ENCODE results near the gene PCDH19. TPM values are rescaled to one million over a fixed set of nuclear protein-coding genes. Genes with fewer than 3 reads are reported as not detected.

Gene PCDH19
- total RNA-seq, 1 donor from 2014 or later, result 0.52 TPM

GRCh38 chrX:100299559-100299958 is 110.5 kb downstream of the PCDH19 start:
- H3K4me3 ChIP-seq (ENCODE audit: low read depth, low read length), result no peak overlapping the region
- no peak for TF ChIP-seq CTCF (conservative IDR thresholded peaks at IDR 0.05; ENCODE audit: low read depth, low read length)
- no peak for DNase-seq (ENCODE audit: low read depth)

- TF ChIP-seq CTCF (conservative IDR thresholded peaks at IDR 0.05; ENCODE audit: low read depth, low read length), result no peak
- DNase-seq (ENCODE audit: low read depth), result no peak
- H3K4me3 ChIP-seq (ENCODE audit: low read depth, low read length), result no peak overlapping the region
Observed at GRCh38 chrX:100297728-100298127, 112.3 kb downstream of the PCDH19 start.

GRCh38 chrX:100296183-100296753 is 113.8 kb downstream of the PCDH19 start:
- no peak for DNase-seq (ENCODE audit: low read depth)
- H3K4me3 ChIP-seq (ENCODE audit: low read depth, low read length), result no peak overlapping the region
- no peak for TF ChIP-seq CTCF (conservative IDR thresholded peaks at IDR 0.05; ENCODE audit: low read depth, low read length)

GRCh38 chrX:100294965-100295364 is 115.1 kb downstream of the PCDH19 start:
- TF ChIP-seq CTCF (conservative IDR thresholded peaks at IDR 0.05; ENCODE audit: low read depth, low read length), result no peak
- H3K4me3 ChIP-seq (ENCODE audit: low read depth, low read length), result no peak overlapping the region
- DNase-seq (ENCODE audit: low read depth), result no peak

- DNase-seq (ENCODE audit: low read depth), result no peak
Observed at GRCh38 chrX:100289066-100289558, 121.0 kb downstream of the PCDH19 start.

GRCh38 chrX:100277231-100277630 is 132.8 kb downstream of the PCDH19 start:
- DNase-seq (ENCODE audit: low read depth), result no peak
- no peak overlapping the region for H3K4me3 ChIP-seq (ENCODE audit: low read depth, low read length)
- no peak for TF ChIP-seq CTCF (conservative IDR thresholded peaks at IDR 0.05; ENCODE audit: low read depth, low read length)

More at GRCh38 chrX:100289066-100289558, 121.0 kb downstream of the PCDH19 start:
- no peak overlapping the region for H3K4me3 ChIP-seq (ENCODE audit: low read depth, low read length)
- TF ChIP-seq CTCF (conservative IDR thresholded peaks at IDR 0.05; ENCODE audit: low read depth, low read length), result no peak

- no peak for TF ChIP-seq CTCF (conservative IDR thresholded peaks at IDR 0.05; ENCODE audit: low read depth, low read length)
- DNase-seq (ENCODE audit: low read depth), result no peak
- H3K4me3 ChIP-seq (ENCODE audit: low read depth, low read length), result no peak overlapping the region
Observed at GRCh38 chrX:100274916-100275315, 135.2 kb downstream of the PCDH19 start.

Data from epithelial cell of proximal tubule (primary cell).